Subcutaneous adipose tissue (tissue), 4 donors: ENCODE data around the gene PBOV1. TPM values are rescaled to one million over a fixed set of nuclear protein-coding genes. Genes with fewer than 3 reads are reported as not detected.

Source experiments
- CTCF ChIP-seq: fragments of 450-650 bp; IDR thresholded peaks from one replicate; pipeline ENCODE4 v1.5.1; 2016; ENCODE audit warnings: low read depth, mild to moderate bottlenecking, control low read depth, antibody characterized with exemption, moderate library complexity
- total RNA-seq, 4 donors: library from RNA; depleted of rRNA; stranded (reverse); fragments of >200 nt; gene quantifications; one replicate each; pipeline ENCODE4 v1.1.0, GENCODE V29; 2016

The PBOV1 gene
- total RNA-seq, 4 donors from 2014 or later, result not detected

GRCh38 chr6:138246650-138247440, 28.6 kb upstream of the PBOV1 start:
- TF ChIP-seq CTCF, result no peak

- no peak for TF ChIP-seq CTCF
These were observed 27.5 kb upstream of the PBOV1 start for GRCh38 chr6:138245751-138246150.

DNA sequence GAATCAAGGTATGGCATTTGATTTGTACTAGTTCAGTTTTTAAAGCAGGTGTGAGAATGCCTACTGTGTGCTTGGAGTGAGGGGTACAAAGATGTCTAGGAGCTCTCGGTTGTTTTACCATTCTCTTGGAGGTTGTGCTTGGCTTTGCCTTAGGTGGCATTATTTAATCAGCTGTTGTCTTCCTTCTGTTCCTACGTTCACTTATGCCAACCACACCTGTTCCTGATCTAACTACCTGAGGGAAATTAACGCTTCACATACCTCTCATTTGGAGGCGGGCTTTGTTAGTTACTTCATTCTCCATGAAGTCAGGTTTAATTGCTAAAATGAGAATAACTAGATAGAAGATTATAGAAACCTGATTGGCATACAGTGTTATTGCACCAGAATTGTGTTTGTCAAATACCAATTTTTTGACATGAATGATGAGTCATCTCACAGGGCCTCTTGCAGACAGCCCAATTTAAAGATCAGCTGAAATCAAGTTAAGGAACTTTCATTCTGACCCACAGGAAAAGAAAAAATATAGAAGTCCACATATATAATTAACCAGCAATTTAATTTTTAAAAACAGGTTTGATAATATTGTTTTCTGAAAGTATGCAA, 24.8 kb upstream of the PBOV1 start:
- no peak for TF ChIP-seq CTCF

- no peak for TF ChIP-seq CTCF
These were observed 23.6 kb upstream of the PBOV1 start for GRCh38 chr6:138241934-138242333.

DNA sequence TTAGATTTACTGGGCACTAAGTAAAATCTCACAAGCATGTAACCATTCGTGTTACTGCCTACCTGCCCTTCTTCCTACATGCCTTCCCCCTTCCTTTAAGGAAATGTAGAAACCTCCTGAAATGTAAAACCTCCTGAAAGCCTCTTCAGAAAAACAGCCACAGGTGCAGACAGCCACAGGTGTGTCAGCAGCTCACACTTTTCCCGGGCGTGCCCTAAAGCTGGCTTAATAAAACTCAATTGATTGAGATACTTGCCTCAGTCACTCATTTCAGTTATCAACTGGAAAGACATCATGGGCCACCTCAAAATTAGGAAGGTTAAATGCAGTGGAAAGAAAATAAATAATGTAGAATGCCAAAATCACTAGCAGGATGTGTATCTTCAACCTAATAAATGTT, 23.1 kb upstream of the PBOV1 start:
- no peak for TF ChIP-seq CTCF

DNA sequence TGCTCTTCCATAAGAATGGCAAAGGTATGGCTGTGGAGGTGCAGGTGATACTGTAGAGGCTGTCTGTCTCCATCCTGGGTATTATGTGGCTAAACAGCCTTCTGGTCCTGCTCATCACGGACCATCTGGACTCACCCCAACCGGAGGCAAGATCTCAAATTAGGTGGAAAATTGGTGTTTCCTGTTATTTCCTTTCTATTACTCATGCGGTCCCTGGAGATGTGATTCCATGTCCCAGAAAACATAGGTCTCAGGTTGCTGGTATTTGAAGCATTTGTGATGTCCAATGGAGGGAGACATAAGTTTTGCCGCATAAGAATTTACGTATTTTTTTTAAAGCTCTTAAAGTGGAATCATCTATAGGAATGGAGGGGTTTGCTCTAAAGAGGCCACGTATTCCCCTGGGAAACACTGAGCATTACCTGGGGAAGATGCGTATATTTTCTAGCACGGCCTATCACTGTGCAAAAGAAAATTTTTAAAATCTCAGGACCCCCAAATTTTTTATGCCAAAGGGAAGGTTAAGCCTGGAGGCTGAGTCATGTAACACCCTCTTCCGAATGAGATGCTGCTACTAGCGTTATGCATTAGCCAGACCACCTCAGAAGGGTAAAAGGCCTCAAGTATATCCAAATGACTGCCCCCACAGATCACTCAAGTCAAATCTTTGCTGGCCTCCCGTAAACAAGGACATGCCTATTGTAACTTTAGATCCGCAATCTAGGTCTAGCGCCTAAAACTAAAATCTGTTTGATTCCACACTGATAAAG, 22.4 kb upstream of the PBOV1 start:
- no peak for TF ChIP-seq CTCF

DNA sequence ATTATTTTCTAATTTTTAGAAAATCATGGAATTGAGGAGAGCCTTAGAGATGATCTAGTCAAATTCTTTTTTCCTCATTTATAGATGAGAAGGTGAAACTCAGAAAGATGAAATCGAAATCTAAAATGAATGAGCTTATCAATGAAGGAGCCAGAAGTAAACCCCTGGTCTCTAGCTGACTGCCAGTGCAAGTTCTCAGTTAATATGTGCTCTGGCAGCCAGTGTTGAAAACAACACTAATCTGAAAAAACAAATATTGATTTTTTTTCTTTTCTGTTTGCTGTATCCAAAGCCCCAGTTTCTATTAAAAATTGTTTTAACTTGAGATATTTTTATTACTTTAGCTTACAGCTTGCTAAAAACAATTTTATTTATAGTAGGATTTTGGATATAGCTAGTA, 21.5 kb upstream of the PBOV1 start:
- TF ChIP-seq CTCF, result no peak
